Caco-2 (cell line): ENCODE results near the gene KIAA0232. TPM values are rescaled to one million over a fixed set of nuclear protein-coding genes. Genes with fewer than 3 reads are reported as not detected.
A peak's percentile ranks its signal among the peaks of the same experiment; 100 is the strongest.

Source experiments
- BruUV-seq: library from RNA; stranded (reverse); fragments of 400-500 nt; replicated peaks from 2 replicates; lab custom pipeline; 2021; lab: Mats Ljungman, UMichigan
- CTCF ChIA-PET: fragments of 300-600 bp; sonication (Branson Sonifier 250); formaldehyde crosslinking; loops from one replicate; lab custom pipeline; 2022; ENCODE audit warnings: antibody characterized with exemption; lab: Charles Lee
- POLR2A ChIA-PET: fragments of 300-600 bp; sonication (Branson Sonifier 250); formaldehyde crosslinking; loops from one replicate; lab custom pipeline; 2022; ENCODE audit warnings: antibody characterized with exemption; lab: Charles Lee
- DNase-seq, 2 experiments: peaks; one replicate each; pipeline versions ENCODE4 v3.0.0 to v3.0.0-alpha.2; 2020 to 2022
- H3K27me3 ChIP-seq: replicated peaks from 2 replicates; pipeline ENCODE4 v1.6.0; 2011; ENCODE audit warnings: low read length; ENCODE audit not compliant: control insufficient read depth, insufficient read depth
- H3K36me3 ChIP-seq: 2 replicates; pipeline ENCODE4 v1.5.1; 2011; ENCODE audit warnings: low read length; ENCODE audit not compliant: control insufficient read depth, insufficient read depth
- H3K4me1 ChIP-seq: fragments of 250-450 bp; sonication (Bioruptor Pico); 2 replicates; pipeline ENCODE4 v1.5.1; 2020; ENCODE audit warnings: mild to moderate bottlenecking
- H3K4me3 ChIP-seq: 2 replicates; pipeline ENCODE4 v1.5.1; 2011; ENCODE audit warnings: low read depth, mild to moderate bottlenecking, control low read depth, low read length
- H3K9me3 ChIP-seq: fragments of 250-450 bp; sonication (Bioruptor Pico); 2 replicates; pipeline ENCODE4 v1.5.1; 2020; ENCODE audit warnings: mild to moderate bottlenecking, moderate library complexity
- H3K27ac Mint-ChIP-seq: one replicate; pipeline ENCODE4 v1.8.0; 2022; ENCODE audit warnings: mixed read lengths; ENCODE audit not compliant: unreplicated experiment
- H3K27me3 Mint-ChIP-seq: one replicate; pipeline ENCODE4 v1.8.0; 2022; ENCODE audit warnings: mixed read lengths; ENCODE audit not compliant: insufficient read depth, unreplicated experiment
- H3K36me3 Mint-ChIP-seq: one replicate; pipeline ENCODE4 v1.8.0; 2022; ENCODE audit warnings: mild to moderate bottlenecking, mixed read lengths; ENCODE audit not compliant: insufficient read depth, unreplicated experiment
- H3K4me1 Mint-ChIP-seq: one replicate; pipeline ENCODE4 v1.8.0; 2022; ENCODE audit warnings: low read depth, mixed read lengths; ENCODE audit not compliant: unreplicated experiment
- H3K4me3 Mint-ChIP-seq: one replicate; pipeline ENCODE4 v1.8.0; 2022; ENCODE audit warnings: mild to moderate bottlenecking, moderate library complexity, mixed read lengths; ENCODE audit not compliant: unreplicated experiment
- H3K9me3 Mint-ChIP-seq: one replicate; pipeline ENCODE4 v1.8.0; 2022; ENCODE audit warnings: mixed read lengths; ENCODE audit not compliant: unreplicated experiment
- CTCF ChIP-seq, 2 experiments: fragments of 200-600 bp in 1 of 2; IDR thresholded peaks; 1 replicate in 1 of 2; 2 replicates in 1 of 2; pipeline versions ENCODE4 v1.5.1 to v1.8.0; 2011 to 2022; ENCODE audit warnings: antibody characterized with exemption in 1 of 2, control low read depth in 1 of 2, inconsistent platforms in 1 of 2, low read depth in 1 of 2, low read length in 1 of 2, mild to moderate bottlenecking in 1 of 2, moderate library complexity in 1 of 2; ENCODE audit not compliant: insufficient read depth in 1 of 2, severe bottlenecking in 1 of 2, unreplicated experiment in 1 of 2
- intact Hi-C: fragments of 100-400 bp; cut with micrococcal nuclease; formaldehyde crosslinking; loops from one replicate; pipeline ENCODE4 v1.10.0; 2022; ENCODE audit not compliant: unreplicated experiment
- total RNA-seq: library from RNA; stranded (reverse); gene quantifications from 2 replicates; pipeline ENCODE4 v1.2.3, GENCODE V29; 2022

Gene KIAA0232
- total RNA-seq, 1 experiment from 2014 or later, result 19.7 TPM

GRCh38 chr4:6734165-6734786, 48.3 kb upstream of the KIAA0232 start:
- Mint-ChIP-seq H3K4me1 (peaks cover 8% of the 10 kb centered on the region), H3K27ac (peak overlapping the region; percentile 10), H3K9me3 (peaks cover 2% of the 10 kb centered on the region), H3K4me3 (no peak overlapping the region), H3K27me3 (no peaks in the 10 kb centered on the region), H3K36me3 (no peaks in the 10 kb centered on the region)
- no peak overlapping the region for H3K4me3 ChIP-seq
- DNase-seq, result no peak
- H3K27me3 ChIP-seq, result no peaks in the 10 kb centered on the region
- ChIA-PET POLR2A (no interaction called here), CTCF (no interaction called here)
- intact Hi-C loops, result no loop called here
- H3K9me3 ChIP-seq, result 0 out of 2 replicates have a peak, but pooled peaks cover under 1% of the 10 kb centered on the region
- peaks cover 7% of the 10 kb centered on the region; the same call in 1 of the 2 replicates for H3K4me1 ChIP-seq
- no peak for TF ChIP-seq CTCF (IDR thresholded peaks at IDR 0.05; ENCODE audit: insufficient read depth in 1 of 2, low read depth in 1 of 2, low read length in 1 of 2, severe bottlenecking in 1 of 2, unreplicated experiment in 1 of 2)
- BruUV-seq, result no TSS peak
- H3K36me3 ChIP-seq, result no peaks in the 10 kb centered on the region

GRCh38 chr4:6739920-6740319, 42.6 kb upstream of the KIAA0232 start:
- POLR2A ChIA-PET, result no interaction called here

GRCh38 chr4:6740347-6740746, 42.2 kb upstream of the KIAA0232 start:
- no peak overlapping the region for H3K27ac Mint-ChIP-seq
- TF ChIP-seq CTCF (IDR thresholded peaks at IDR 0.05; ENCODE audit: insufficient read depth in 1 of 2, low read depth in 1 of 2, low read length in 1 of 2, severe bottlenecking in 1 of 2, unreplicated experiment in 1 of 2), result no peak
- no peak for DNase-seq
- intact Hi-C loops, result no loop called here
- no peaks in the 10 kb centered on the region for H3K36me3 Mint-ChIP-seq
- POLR2A ChIA-PET, result no interaction called here
- H3K9me3 ChIP-seq, result 0 out of 2 replicates have a peak, but pooled peaks cover 5% of the 10 kb centered on the region
- H3K4me1 ChIP-seq, result no peaks in the 10 kb centered on the region
- no peaks in the 10 kb centered on the region for H3K27me3 ChIP-seq
- H3K9me3 Mint-ChIP-seq, result peaks cover 10% of the 10 kb centered on the region
- CTCF ChIA-PET, result no interaction called here
- H3K4me3 Mint-ChIP-seq, result no peak overlapping the region
- no peaks in the 10 kb centered on the region for H3K27me3 Mint-ChIP-seq
- BruUV-seq, result no TSS peak
- no peaks in the 10 kb centered on the region for H3K36me3 ChIP-seq
- no peaks in the 10 kb centered on the region for H3K4me1 Mint-ChIP-seq
- no peak overlapping the region for H3K4me3 ChIP-seq

More at GRCh38 chr4:6739920-6740319, 42.6 kb upstream of the KIAA0232 start:
- Mint-ChIP-seq H3K4me1 (no peaks in the 10 kb centered on the region), H3K27me3 (no peaks in the 10 kb centered on the region), H3K9me3 (peaks cover 10% of the 10 kb centered on the region), H3K4me3 (no peak overlapping the region), H3K36me3 (no peaks in the 10 kb centered on the region), H3K27ac (no peak overlapping the region)
- no peaks in the 10 kb centered on the region for H3K27me3 ChIP-seq
- H3K4me1 ChIP-seq, result no peaks in the 10 kb centered on the region
- intact Hi-C loops, result no loop called here
- CTCF ChIA-PET, result no interaction called here
- no peaks in the 10 kb centered on the region for H3K36me3 ChIP-seq
- H3K4me3 ChIP-seq, result no peak overlapping the region
- 0 out of 2 replicates have a peak, but pooled peaks cover 5% of the 10 kb centered on the region for H3K9me3 ChIP-seq
- TF ChIP-seq CTCF (IDR thresholded peaks at IDR 0.05; ENCODE audit: insufficient read depth in 1 of 2, low read depth in 1 of 2, low read length in 1 of 2, severe bottlenecking in 1 of 2, unreplicated experiment in 1 of 2), result no peak
- no TSS peak for BruUV-seq
- no peak for DNase-seq
